ENCODE data around the gene ADAMTS18.

The ADAMTS18 gene

GRCh38 chr16:77302674-77303073 is 132.2 kb downstream of the ADAMTS18 start:
- TF ChIP-seq FOXP2 (optimal IDR thresholded peaks at IDR 0.05; ENCODE audit: borderline replicate concordance, extremely low read depth, extremely low read length, insufficient read depth) = no peak
- no peak for TF ChIP-seq TAF1 (IDR thresholded peaks at IDR 0.05; ENCODE audit: borderline replicate concordance, insufficient read depth, low read length)

- TF ChIP-seq REST (IDR thresholded peaks at IDR 0.05; ENCODE audit: insufficient read depth in 1 of 2, low read depth in 2 of 2, low read length in 2 of 2) = no peak
- TF ChIP-seq FOXP2 (optimal IDR thresholded peaks at IDR 0.05; ENCODE audit: borderline replicate concordance, extremely low read depth, extremely low read length, insufficient read depth) = no peak
- no peak for TF ChIP-seq TAF1 (IDR thresholded peaks at IDR 0.05; ENCODE audit: borderline replicate concordance, insufficient read depth, low read length)
- TF ChIP-seq POLR2AphosphoS5 (IDR thresholded peaks at IDR 0.05; ENCODE audit: low read depth, low read length) = no peak
- TF ChIP-seq SIN3A (IDR thresholded peaks at IDR 0.05; ENCODE audit: borderline replicate concordance, insufficient read depth, low read length) = no peak
Measured at GRCh38 chr16:77302249-77302648, 132.6 kb downstream of the ADAMTS18 start.

- TF ChIP-seq FOXP2 (optimal IDR thresholded peaks at IDR 0.05; ENCODE audit: borderline replicate concordance, extremely low read depth, extremely low read length, insufficient read depth) (no peak), SIN3A (IDR thresholded peaks at IDR 0.05; ENCODE audit: borderline replicate concordance, insufficient read depth, low read length) (no peak), REST (IDR thresholded peaks at IDR 0.05; ENCODE audit: insufficient read depth in 1 of 2, low read depth in 2 of 2, low read length in 2 of 2) (no peak), POLR2AphosphoS5 (IDR thresholded peaks at IDR 0.05; ENCODE audit: low read depth, low read length) (no peak), TAF1 (IDR thresholded peaks at IDR 0.05; ENCODE audit: borderline replicate concordance, insufficient read depth, low read length) (no peak)
Measured at GRCh38 chr16:77300256-77300655, 134.6 kb downstream of the ADAMTS18 start.

GRCh38 chr16:77299395-77299794 is 135.4 kb downstream of the ADAMTS18 start:
- no peak for TF ChIP-seq FOXP2 (optimal IDR thresholded peaks at IDR 0.05; ENCODE audit: borderline replicate concordance, extremely low read depth, extremely low read length, insufficient read depth)
- TF ChIP-seq POLR2AphosphoS5 (IDR thresholded peaks at IDR 0.05; ENCODE audit: low read depth, low read length) = no peak

- TF ChIP-seq REST (IDR thresholded peaks at IDR 0.05; ENCODE audit: insufficient read depth in 1 of 2, low read depth in 2 of 2, low read length in 2 of 2) = no peak
- TF ChIP-seq FOXP2 (optimal IDR thresholded peaks at IDR 0.05; ENCODE audit: borderline replicate concordance, extremely low read depth, extremely low read length, insufficient read depth) = no peak
- no peak for TF ChIP-seq POLR2AphosphoS5 (IDR thresholded peaks at IDR 0.05; ENCODE audit: low read depth, low read length)
- TF ChIP-seq SIN3A (IDR thresholded peaks at IDR 0.05; ENCODE audit: borderline replicate concordance, insufficient read depth, low read length) = no peak
- TF ChIP-seq TAF1 (IDR thresholded peaks at IDR 0.05; ENCODE audit: borderline replicate concordance, insufficient read depth, low read length) = no peak
Measured at GRCh38 chr16:77298418-77299360, 136.1 kb downstream of the ADAMTS18 start.

GRCh38 chr16:77297996-77298395 is 136.8 kb downstream of the ADAMTS18 start:
- TF ChIP-seq POLR2AphosphoS5 (IDR thresholded peaks at IDR 0.05; ENCODE audit: low read depth, low read length) = no peak
- no peak for TF ChIP-seq SIN3A (IDR thresholded peaks at IDR 0.05; ENCODE audit: borderline replicate concordance, insufficient read depth, low read length)
- no peak for TF ChIP-seq TAF1 (IDR thresholded peaks at IDR 0.05; ENCODE audit: borderline replicate concordance, insufficient read depth, low read length)
- no peak for TF ChIP-seq REST (IDR thresholded peaks at IDR 0.05; ENCODE audit: insufficient read depth in 1 of 2, low read depth in 2 of 2, low read length in 2 of 2)
- TF ChIP-seq FOXP2 (optimal IDR thresholded peaks at IDR 0.05; ENCODE audit: borderline replicate concordance, extremely low read depth, extremely low read length, insufficient read depth) = no peak
